Measurements from ENCODE around the gene LNX2. TPM values are rescaled to one million over a fixed set of nuclear protein-coding genes. Genes with fewer than 3 reads are reported as not detected.

The LNX2 gene
- total RNA-seq, 1 experiment from 2014 or later, result 12.1 TPM

- peak; percentile 77 for DNase-seq (ENCODE audit: low read depth, low spot score)
- Histone ChIP-seq H3K4me2 (ENCODE audit: low read length) (peak within 1 kb of the TSS; percentile 91), H3K9ac (ENCODE audit: low read length) (peak within 1 kb of the TSS; percentile 97), H3K36me3 (ENCODE audit: control insufficient read depth in 1 of 2, insufficient read depth in 2 of 2, low read length in 2 of 2) (peaks cover 6 to 17% of the 10 kb centered on the region in 2 experiments; a peak in 3 of 4 replicates), H3K79me2 (ENCODE audit: insufficient read depth, low read length) (peaks cover 84% of the 10 kb centered on the region), H4K20me1 (ENCODE audit: insufficient read depth) (peaks cover 10% of the 10 kb centered on the region; the same call in 1 of the 2 replicates), H3K27me3 (ENCODE audit: insufficient read depth, low read length) (no peaks in the 10 kb centered on the region), H3K9me2 (ENCODE audit: insufficient read depth) (no peaks in the 10 kb centered on the region), H2AFZ (ENCODE audit: low read depth, low read length, poor library complexity, severe bottlenecking) (no peak within 1 kb of the TSS), H3K4me1 (ENCODE audit: control insufficient read depth in 1 of 2, insufficient read depth in 2 of 2, low read length in 2 of 2) (peaks cover 12 to 23% of the 10 kb centered on the region in 2 experiments), H3K4me3 (replicated peaks in 1 of 2; ENCODE audit: low read depth in 1 of 2, low read length in 2 of 2) (peak within 1 kb of the TSS; percentile 95 to 96), H3K9me3 (ENCODE audit: control insufficient read depth in 1 of 2, insufficient read depth in 1 of 2, low read depth in 1 of 2, low read length in 2 of 2) (no peaks in the 10 kb centered on the region), H3K27ac (ENCODE audit: low read depth, low read length) (peak within 1 kb of the TSS; percentile 99)
- ChIA-PET RAD21 (ENCODE audit: low non-redundant PET in 1 of 2, low total read pairs in 2 of 2, uncharacterized antibody in 2 of 2, unreplicated experiment in 2 of 2) (no interaction called here), POLR2A (interaction anchor here (1.4 to 1.9 kb wide), 3 partner anchors 13 to 89 kb away, joined by 3 to 11 read pairs (median 6); no protein-coding TSS in a partner anchor), CTCF (interaction anchor here (0.9 to 1.7 kb wide), 5 partner anchors 88 to 332 kb away, joined by 3 to 7 read pairs (median 3); no protein-coding TSS in a partner anchor)
- no TSS peak for BruUV-seq (replicated peaks)
- peak; percentile 67 for ATAC-seq
- TF ChIP-seq ZFX (IDR thresholded peaks at IDR 0.05), result peak; percentile 87
- peak; percentile 33 for TF ChIP-seq TCF7L2 (IDR thresholded peaks at IDR 0.05; ENCODE audit: borderline replicate concordance, extremely low read depth, insufficient read depth, insufficient read length)
- peak; percentile 61 for TF ChIP-seq POLR2A (IDR thresholded peaks at IDR 0.05; ENCODE audit: borderline replicate concordance, extremely low read depth, insufficient read depth, insufficient read length)
- TF ChIP-seq MAX (IDR thresholded peaks at IDR 0.05), result no peak
- TF ChIP-seq POLR2AphosphoS5 (IDR thresholded peaks at IDR 0.05; ENCODE audit: low read depth, low read length), result peak; percentile 88
- intact Hi-C loops (cut with micrococcal nuclease), result loop anchor here (5.0 to 10.0 kb wide), 2 partner anchors 169 to 227 kb away; partner anchors contain the start of gene MTIF3
Observed at GRCh38 chr13:27621366-27622101, 1.2 kb upstream of the LNX2 start, which contains the start of gene POLR1D. Gene POLR1D, plus strand, starts transcription at chr13:27621892. Its CDS starts 92 bp downstream, at chr13:27621984.

GRCh38 chr13:27621116-27621365 is 712 bp upstream of the LNX2 start:
- no peak overlapping the region for H2AFZ ChIP-seq (ENCODE audit: low read depth, low read length, poor library complexity, severe bottlenecking)
- no peaks in the 10 kb centered on the region for H3K9me2 ChIP-seq (ENCODE audit: insufficient read depth)
- DNase-seq (ENCODE audit: low read depth, low spot score) (peak; percentile 40), ATAC-seq (peak; percentile 24)
- peaks cover 5% of the 10 kb centered on the region; the same call in 1 of the 2 replicates for H4K20me1 ChIP-seq (ENCODE audit: insufficient read depth)
- peak overlapping the region; percentile 91 for H3K4me2 ChIP-seq (ENCODE audit: low read length)
- no peaks in the 10 kb centered on the region for H3K9me3 ChIP-seq (ENCODE audit: control insufficient read depth in 1 of 2, insufficient read depth in 1 of 2, low read depth in 1 of 2, low read length in 2 of 2)
- peak overlapping the region; percentile 99 for H3K27ac ChIP-seq (ENCODE audit: low read depth, low read length)
- H3K4me1 ChIP-seq (ENCODE audit: control insufficient read depth in 1 of 2, insufficient read depth in 2 of 2, low read length in 2 of 2), result peaks cover 12 to 23% of the 10 kb centered on the region in 2 experiments
- intact Hi-C loops (cut with micrococcal nuclease), result loop anchor here (5.0 to 10.0 kb wide), 2 partner anchors 169 to 226 kb away; partner anchors contain the start of gene MTIF3
- peak overlapping the region; percentile 85 to 96 for H3K4me3 ChIP-seq (replicated peaks in 1 of 2; ENCODE audit: low read depth in 1 of 2, low read length in 2 of 2)
- no TSS peak for BruUV-seq (replicated peaks)
- peak overlapping the region; percentile 97 for H3K9ac ChIP-seq (ENCODE audit: low read length)
- ChIA-PET POLR2A (interaction anchor here (0.9 to 1.9 kb wide), 6 partner anchors 8 to 88 kb away, joined by 3 to 11 read pairs (median 4); no protein-coding TSS in a partner anchor), RAD21 (ENCODE audit: low non-redundant PET in 1 of 2, low total read pairs in 2 of 2, uncharacterized antibody in 2 of 2, unreplicated experiment in 2 of 2) (no interaction called here), CTCF (interaction anchor here (0.9 to 1.7 kb wide), 6 partner anchors 9 to 333 kb away, joined by 3 to 7 read pairs (median 3); no protein-coding TSS in a partner anchor)
- peaks cover 83% of the 10 kb centered on the region for H3K79me2 ChIP-seq (ENCODE audit: insufficient read depth, low read length)
- no peaks in the 10 kb centered on the region for H3K27me3 ChIP-seq (ENCODE audit: insufficient read depth, low read length)
- H3K36me3 ChIP-seq (ENCODE audit: control insufficient read depth in 1 of 2, insufficient read depth in 2 of 2, low read length in 2 of 2), result peaks cover 6 to 17% of the 10 kb centered on the region in 2 experiments; a peak in 3 of 4 replicates
- TF ChIP-seq CBX3 (IDR thresholded peaks at IDR 0.05; ENCODE audit: low read depth) (no peak), ZNF274 (IDR thresholded peaks at IDR 0.05; ENCODE audit: low read depth, low read length) (no peak), ZBTB33 (IDR thresholded peaks at IDR 0.05; ENCODE audit: extremely low read depth, insufficient replicate concordance, low read length) (no peak), POLR2AphosphoS5 (IDR thresholded peaks at IDR 0.05; ENCODE audit: low read depth, low read length) (no peak), TCF7L2 (IDR thresholded peaks at IDR 0.05; ENCODE audit: borderline replicate concordance, extremely low read depth, insufficient read depth, insufficient read length) (no peak), REST (IDR thresholded peaks at IDR 0.05; ENCODE audit: low read depth) (no peak), YY1 (IDR thresholded peaks at IDR 0.05; ENCODE audit: extremely low read depth, insufficient replicate concordance, low read depth, low read length) (no peak), JUND (IDR thresholded peaks at IDR 0.05) (no peak)
